Neural cell (in vitro differentiated cells): ENCODE measurements around the gene RAB3B. TPM values are rescaled to one million over a fixed set of nuclear protein-coding genes. Genes with fewer than 3 reads are reported as not detected.

Experiments used
- H2AFZ ChIP-seq: fragments of 200-600, 300-800 bp; sonication (generic), shearing (Covaris generic); 2 replicates; pipeline ENCODE4 v1.6.0; 2014; ENCODE audit warnings: low read depth, mild to moderate bottlenecking, antibody characterized with exemption, low read length, moderate library complexity
- H3F3A ChIP-seq: fragments of 200-600 bp; shearing (Covaris generic); 2 replicates; pipeline ENCODE4 v1.6.1; 2016; ENCODE audit warnings: mild to moderate bottlenecking, moderate library complexity, mixed read lengths, antibody characterized with exemption, low read length; ENCODE audit not compliant: insufficient read depth, poor library complexity, severe bottlenecking
- H3K27ac ChIP-seq: fragments of 200-600, 300-800 bp; sonication (generic), shearing (Covaris generic); 2 replicates; pipeline ENCODE4 v1.5.1; 2014; ENCODE audit warnings: mild to moderate bottlenecking, low read length, moderate library complexity
- H3K27me3 ChIP-seq: fragments of 300-800, 200-600 bp; sonication (generic), shearing (Covaris generic); 2 replicates; pipeline ENCODE4 v1.6.0; 2014; ENCODE audit warnings: mild to moderate bottlenecking, low read depth, low read length, moderate library complexity; ENCODE audit not compliant: insufficient read depth
- H3K36me3 ChIP-seq: fragments of 300-800, 200-600 bp; sonication (generic), shearing (Covaris generic); 2 replicates; pipeline ENCODE4 v1.5.1; 2014; ENCODE audit warnings: mild to moderate bottlenecking, antibody characterized with exemption, low read length, moderate library complexity; ENCODE audit not compliant: insufficient read depth
- H3K4me2 ChIP-seq: fragments of 300-800, 200-600 bp; sonication (generic), shearing (Covaris generic); 2 replicates; pipeline ENCODE4 v1.6.0; 2014; ENCODE audit warnings: mild to moderate bottlenecking, low read length
- H3K4me3 ChIP-seq: fragments of 300-800, 200-600 bp; sonication (generic), shearing (Covaris generic); 2 replicates; pipeline ENCODE4 v1.5.1; 2014; ENCODE audit warnings: mild to moderate bottlenecking, low read length, moderate library complexity
- H3K79me2 ChIP-seq: fragments of 200-600 bp; shearing (Covaris generic); replicated peaks from 2 replicates; pipeline ENCODE4 v1.6.0; 2014; ENCODE audit warnings: mild to moderate bottlenecking, low read length, moderate library complexity; ENCODE audit not compliant: insufficient read depth
- H3K9ac ChIP-seq: fragments of 300-800, 200-600 bp; sonication (generic), shearing (Covaris generic); 2 replicates; pipeline ENCODE4 v1.6.1; 2016; ENCODE audit warnings: mild to moderate bottlenecking, low read length, mixed read lengths
- H3K9me2 ChIP-seq: fragments of 200-600 bp; shearing (Covaris generic); 2 replicates; pipeline ENCODE4 v1.6.1; 2016; ENCODE audit warnings: mild to moderate bottlenecking, low read length, mixed read lengths; ENCODE audit not compliant: insufficient read depth
- H3K9me3 ChIP-seq: fragments of 200-600, 300-800 bp; sonication (generic), shearing (Covaris generic); 2 replicates; pipeline ENCODE4 v1.6.1; 2016; ENCODE audit warnings: mild to moderate bottlenecking, mixed run types, low read length, moderate library complexity, mixed read lengths
- H4K20me1 ChIP-seq: fragments of 200-600 bp; shearing (Covaris generic); 2 replicates; pipeline ENCODE4 v1.6.1; 2016; ENCODE audit warnings: mild to moderate bottlenecking, mixed run types; ENCODE audit not compliant: insufficient read depth
- CTCF ChIP-seq: fragments of 450-650 bp; IDR thresholded peaks from 2 replicates; pipeline ENCODE4 v1.5.1; 2014; ENCODE audit warnings: antibody characterized with exemption, mild to moderate bottlenecking, moderate library complexity; ENCODE audit not compliant: poor library complexity, severe bottlenecking
- EP300 ChIP-seq: fragments of 450-650 bp; conservative IDR thresholded peaks from 2 replicates; pipeline ENCODE4 v1.6.1; 2014; ENCODE audit warnings: antibody characterized with exemption, mild to moderate bottlenecking, moderate library complexity; ENCODE audit not compliant: poor library complexity, severe bottlenecking
- EZH2 ChIP-seq: fragments of 200-600, 300-800 bp; shearing (Covaris generic), sonication (generic); IDR thresholded peaks from 2 replicates; pipeline ENCODE4 v1.6.1; 2014; ENCODE audit warnings: antibody characterized with exemption, low read length, borderline replicate concordance, mild to moderate bottlenecking; ENCODE audit not compliant: insufficient read depth, poor library complexity, severe bottlenecking
- MXI1 ChIP-seq: fragments of 450-650 bp; conservative IDR thresholded peaks from 2 replicates; pipeline ENCODE4 v1.6.1; 2014; ENCODE audit warnings: antibody characterized with exemption, mild to moderate bottlenecking; ENCODE audit not compliant: poor library complexity, severe bottlenecking
- POLR2AphosphoS5 ChIP-seq: IDR thresholded peaks from 2 replicates; pipeline ENCODE4 v1.6.1; 2012
- RAD21 ChIP-seq: fragments of 450-650 bp; conservative IDR thresholded peaks from 2 replicates; pipeline ENCODE4 v1.6.1; 2014; ENCODE audit warnings: antibody characterized with exemption, mild to moderate bottlenecking, moderate library complexity
- REST ChIP-seq: IDR thresholded peaks from 2 replicates; pipeline ENCODE4 v1.6.1; 2012; ENCODE audit warnings: borderline replicate concordance
- SMC3 ChIP-seq: fragments of 450-650 bp; conservative IDR thresholded peaks from 2 replicates; pipeline ENCODE4 v1.6.1; 2014; ENCODE audit warnings: antibody characterized with exemption, mild to moderate bottlenecking, moderate library complexity; ENCODE audit not compliant: poor library complexity
- TAF1 ChIP-seq: IDR thresholded peaks from 2 replicates; pipeline ENCODE4 v1.6.1; 2012; ENCODE audit warnings: low read depth
- polyA plus RNA-seq: library from polyadenylated mRNA; depleted of rRNA; stranded (reverse); fragments of >200 nt; gene quantifications from 2 replicates; pipeline ENCODE4 v1.2.3, GENCODE V29; 2014

The RAB3B gene
- polyA plus RNA-seq, 1 donor from 2014 or later, result 15.0 TPM

GRCh38 chr1:51926171-51926812 is 64.2 kb downstream of the RAB3B start:
- Histone ChIP-seq H3K4me2 (no peak overlapping the region), H3K9ac (no peak overlapping the region), H3K79me2 (no peaks in the 10 kb centered on the region), H4K20me1 (no peaks in the 10 kb centered on the region), H3K27ac (no peak overlapping the region), H2AFZ (no peak overlapping the region), H3K4me3 (no peak overlapping the region), H3K36me3 (no peaks in the 10 kb centered on the region), H3F3A (no peaks in the 10 kb centered on the region), H3K27me3 (no peaks in the 10 kb centered on the region), H3K9me2 (no peaks in the 10 kb centered on the region), H3K9me3 (no peaks in the 10 kb centered on the region)
- TF ChIP-seq TAF1, result no peak
- no peak for TF ChIP-seq MXI1
- no peak for TF ChIP-seq POLR2AphosphoS5
- no peak for TF ChIP-seq SMC3
- TF ChIP-seq EZH2, result no peak
- TF ChIP-seq RAD21, result no peak
- TF ChIP-seq EP300, result no peak
- no peak for TF ChIP-seq CTCF
- TF ChIP-seq REST, result no peak

- no peak overlapping the region for H3K4me3 ChIP-seq
- TF ChIP-seq MXI1, result no peak
- no peak for TF ChIP-seq RAD21
- TF ChIP-seq CTCF, result no peak
- no peak for TF ChIP-seq TAF1
- TF ChIP-seq EZH2, result no peak
- no peak for TF ChIP-seq POLR2AphosphoS5
- TF ChIP-seq EP300, result no peak
- no peak for TF ChIP-seq SMC3
- no peak for TF ChIP-seq REST
- H3K9ac ChIP-seq, result no peak overlapping the region
- no peak overlapping the region for H3K27ac ChIP-seq
- no peaks in the 10 kb centered on the region for H3K79me2 ChIP-seq
- no peak overlapping the region for H3K4me2 ChIP-seq
- H3K9me3 ChIP-seq, result no peaks in the 10 kb centered on the region
- H3K36me3 ChIP-seq, result no peaks in the 10 kb centered on the region
- H2AFZ ChIP-seq, result no peak overlapping the region
- no peaks in the 10 kb centered on the region for H3F3A ChIP-seq
- no peaks in the 10 kb centered on the region for H3K9me2 ChIP-seq
- no peaks in the 10 kb centered on the region for H3K27me3 ChIP-seq
- H4K20me1 ChIP-seq, result no peaks in the 10 kb centered on the region
These were observed 66.0 kb downstream of the RAB3B start for GRCh38 chr1:51924455-51924854.
